ENCODE measurements around the gene POMGNT1.

DNA sequence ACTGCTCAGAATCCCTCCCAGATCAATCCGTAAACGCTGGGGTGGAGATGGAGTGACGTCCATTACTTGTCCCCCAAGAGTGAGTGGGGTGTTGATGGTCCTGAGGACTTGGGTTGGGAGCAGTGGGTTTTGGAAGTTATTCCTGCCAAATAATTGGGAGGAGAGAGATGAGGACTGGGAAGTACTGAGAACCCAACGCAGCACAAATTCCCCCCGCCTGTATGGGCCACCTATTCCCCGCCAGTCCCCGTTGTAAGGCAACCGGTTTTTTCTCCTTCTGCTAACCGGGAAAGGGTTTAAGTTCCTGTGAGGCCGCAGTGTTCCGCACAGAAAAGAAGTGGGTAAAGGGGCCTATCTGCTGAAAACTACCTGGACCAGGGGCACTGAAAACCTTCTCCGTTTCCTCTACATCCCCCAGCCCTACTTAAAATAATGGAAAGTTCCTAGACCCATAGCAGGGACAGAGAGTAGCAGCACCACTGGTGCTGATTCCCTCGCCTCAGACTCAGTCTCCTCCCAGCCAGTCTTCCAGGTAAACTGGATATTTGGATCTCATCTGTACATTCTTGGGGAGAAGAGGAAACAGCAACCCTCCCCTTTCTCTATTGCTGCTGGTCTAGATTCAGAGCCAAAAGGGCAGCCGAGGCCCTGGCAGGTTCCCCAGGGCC is 5.6 kb upstream of the POMGNT1 start:
- TF ChIP-seq ZNF274 (IDR thresholded peaks at IDR 0.05; ENCODE audit: borderline replicate concordance, extremely low read depth, low read length) (no peak), MAFK (IDR thresholded peaks at IDR 0.05; ENCODE audit: low read depth, low read length) (no peak), CTCF (IDR thresholded peaks at IDR 0.05; ENCODE audit: control extremely low read depth in 1 of 3, insufficient read depth in 1 of 3, low read depth in 1 of 3, low read length in 3 of 3) (no peak), PHF8 (conservative IDR thresholded peaks at IDR 0.05; ENCODE audit: low read depth, low read length) (no peak)
